ENCODE results near the gene SLC35E1.

The SLC35E1 gene

GRCh38 chr19:16572332-16573211 is at the start of gene SLC35E1:
SLC35E1 (minus strand) TSS chr19:16572415; CDS start chr19:16572364, 51 bp downstream.
- peak; percentile 96 for DNase-seq (ENCODE audit: low spot score)
- FAIRE-seq = peak; percentile 82

- FAIRE-seq = no peak
- DNase-seq (ENCODE audit: low spot score) = no peak
Observed at GRCh38 chr19:16621165-16621800, 49.1 kb upstream of the SLC35E1 start.

- no peak for DNase-seq (ENCODE audit: low spot score)
- FAIRE-seq = no peak
Observed at GRCh38 chr19:16620584-16620983, 48.4 kb upstream of the SLC35E1 start.

GRCh38 chr19:16620018-16620417 is 47.8 kb upstream of the SLC35E1 start:
- DNase-seq (ENCODE audit: low spot score) (no peak), FAIRE-seq (no peak)

- no peak for DNase-seq (ENCODE audit: low spot score)
- FAIRE-seq = no peak
Observed at GRCh38 chr19:16619457-16619856, 47.2 kb upstream of the SLC35E1 start.

GRCh38 chr19:16618248-16618647 is 46.0 kb upstream of the SLC35E1 start:
- FAIRE-seq (no peak), DNase-seq (ENCODE audit: low spot score) (no peak)

- no peak for FAIRE-seq
Observed at GRCh38 chr19:16615808-16616207, 43.6 kb upstream of the SLC35E1 start.

GRCh38 chr19:16614941-16615340 is 42.7 kb upstream of the SLC35E1 start:
- no peak for FAIRE-seq
- DNase-seq (ENCODE audit: low spot score) = no peak

More at GRCh38 chr19:16615808-16616207, 43.6 kb upstream of the SLC35E1 start:
- DNase-seq (ENCODE audit: low spot score) = no peak

GRCh38 chr19:16613841-16614240 is 41.6 kb upstream of the SLC35E1 start:
- DNase-seq (ENCODE audit: low spot score) (no peak), FAIRE-seq (no peak)

GRCh38 chr19:16612636-16613035 is 40.4 kb upstream of the SLC35E1 start:
- no peak for DNase-seq (ENCODE audit: low spot score)
- FAIRE-seq = no peak

GRCh38 chr19:16611121-16611520 is 38.9 kb upstream of the SLC35E1 start:
- DNase-seq (ENCODE audit: low spot score) (no peak), FAIRE-seq (no peak)

GRCh38 chr19:16609511-16610200 is 37.4 kb upstream of the SLC35E1 start:
- FAIRE-seq = no peak
- DNase-seq (ENCODE audit: low spot score) = no peak

- DNase-seq (ENCODE audit: low spot score) (no peak), FAIRE-seq (no peak)
Observed at GRCh38 chr19:16608290-16608739, 36.1 kb upstream of the SLC35E1 start.

GRCh38 chr19:16607819-16608218 is 35.6 kb upstream of the SLC35E1 start:
- DNase-seq (ENCODE audit: low spot score) (no peak), FAIRE-seq (no peak)

GRCh38 chr19:16605553-16605994 is 33.4 kb upstream of the SLC35E1 start:
- DNase-seq (ENCODE audit: low spot score) (no peak), FAIRE-seq (no peak)

GRCh38 chr19:16605115-16605514 is 32.9 kb upstream of the SLC35E1 start:
- no peak for DNase-seq (ENCODE audit: low spot score)
- FAIRE-seq = no peak

GRCh38 chr19:16604615-16605014 is 32.4 kb upstream of the SLC35E1 start:
- DNase-seq (ENCODE audit: low spot score) (no peak), FAIRE-seq (no peak)

- DNase-seq (ENCODE audit: low spot score) = no peak
Observed at GRCh38 chr19:16603090-16603489, 30.9 kb upstream of the SLC35E1 start.

GRCh38 chr19:16601378-16602052 is 29.3 kb upstream of the SLC35E1 start:
- DNase-seq (ENCODE audit: low spot score) (no peak), FAIRE-seq (no peak)

More at GRCh38 chr19:16603090-16603489, 30.9 kb upstream of the SLC35E1 start:
- FAIRE-seq = no peak

GRCh38 chr19:16600824-16601223 is 28.6 kb upstream of the SLC35E1 start:
- FAIRE-seq = no peak
- no peak for DNase-seq (ENCODE audit: low spot score)

- no peak for DNase-seq (ENCODE audit: low spot score)
- no peak for FAIRE-seq
Observed at GRCh38 chr19:16599655-16600346, 27.6 kb upstream of the SLC35E1 start.

Data from urothelium cell line (cell line).